GM12865 (cell line): ENCODE results near the gene SLC19A1.

Source experiments
- DNase-seq: peaks from one replicate; pipeline ENCODE4 v3.0.0; 2010; ENCODE audit warnings: low read depth
- H3K4me3 ChIP-seq: 2 replicates; pipeline ENCODE4 v1.5.1; 2011; ENCODE audit warnings: mild to moderate bottlenecking, low read depth, low read length, control low read depth
- TF ChIP-seq, protein P1 (sequence below): IDR thresholded peaks from 2 replicates; pipeline ENCODE4 v1.5.1; 2011; ENCODE audit warnings: low read length, control low read depth, low read depth, inconsistent platforms; ENCODE audit not compliant: insufficient read depth; ENCODE audit errors: missing control alignments

The SLC19A1 gene

DNA sequence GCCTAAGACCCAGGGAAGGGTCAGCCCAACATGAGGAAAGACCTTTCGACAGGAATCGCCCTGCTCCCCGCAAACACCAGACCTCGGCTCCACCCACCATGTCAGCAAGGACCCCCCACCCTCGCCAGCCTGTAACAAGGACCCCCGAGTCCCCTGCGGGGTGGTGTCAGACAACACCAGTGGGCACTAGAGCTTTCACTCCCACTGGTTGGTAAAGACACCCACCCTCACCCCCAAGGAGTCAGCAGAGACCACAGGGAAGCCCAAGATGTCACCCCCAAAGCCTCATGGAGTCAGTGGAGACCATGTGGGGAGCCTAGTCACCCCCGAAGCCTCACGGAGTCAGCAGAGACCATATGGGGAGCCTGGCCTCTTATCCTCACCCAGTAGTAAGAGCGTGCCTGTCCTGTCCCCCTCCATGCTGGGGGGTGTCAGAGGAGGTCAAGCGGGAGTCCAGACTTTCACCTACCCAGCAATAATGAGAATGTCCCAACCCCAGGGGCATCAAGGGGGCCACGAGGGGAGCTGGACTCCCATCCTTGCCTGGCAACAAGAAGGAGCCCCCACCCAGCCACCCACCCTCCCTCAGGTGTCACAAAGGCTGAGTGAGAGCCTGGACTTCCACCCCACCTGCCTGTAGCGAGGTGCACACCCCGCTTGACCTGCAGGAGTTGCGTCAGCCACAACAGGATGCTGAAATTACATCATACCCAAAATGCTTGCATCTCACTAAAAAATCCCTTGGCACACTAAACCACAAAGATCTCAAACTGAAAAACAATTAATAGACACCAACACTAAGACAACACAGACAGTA, 24.8 kb downstream of the SLC19A1 start:
- TF ChIP-seq, protein P1, sequence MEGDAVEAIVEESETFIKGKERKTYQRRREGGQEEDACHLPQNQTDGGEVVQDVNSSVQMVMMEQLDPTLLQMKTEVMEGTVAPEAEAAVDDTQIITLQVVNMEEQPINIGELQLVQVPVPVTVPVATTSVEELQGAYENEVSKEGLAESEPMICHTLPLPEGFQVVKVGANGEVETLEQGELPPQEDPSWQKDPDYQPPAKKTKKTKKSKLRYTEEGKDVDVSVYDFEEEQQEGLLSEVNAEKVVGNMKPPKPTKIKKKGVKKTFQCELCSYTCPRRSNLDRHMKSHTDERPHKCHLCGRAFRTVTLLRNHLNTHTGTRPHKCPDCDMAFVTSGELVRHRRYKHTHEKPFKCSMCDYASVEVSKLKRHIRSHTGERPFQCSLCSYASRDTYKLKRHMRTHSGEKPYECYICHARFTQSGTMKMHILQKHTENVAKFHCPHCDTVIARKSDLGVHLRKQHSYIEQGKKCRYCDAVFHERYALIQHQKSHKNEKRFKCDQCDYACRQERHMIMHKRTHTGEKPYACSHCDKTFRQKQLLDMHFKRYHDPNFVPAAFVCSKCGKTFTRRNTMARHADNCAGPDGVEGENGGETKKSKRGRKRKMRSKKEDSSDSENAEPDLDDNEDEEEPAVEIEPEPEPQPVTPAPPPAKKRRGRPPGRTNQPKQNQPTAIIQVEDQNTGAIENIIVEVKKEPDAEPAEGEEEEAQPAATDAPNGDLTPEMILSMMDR, result no peak
- DNase-seq, result peak; percentile 80
- H3K4me3 ChIP-seq, result no peak overlapping the region

DNA sequence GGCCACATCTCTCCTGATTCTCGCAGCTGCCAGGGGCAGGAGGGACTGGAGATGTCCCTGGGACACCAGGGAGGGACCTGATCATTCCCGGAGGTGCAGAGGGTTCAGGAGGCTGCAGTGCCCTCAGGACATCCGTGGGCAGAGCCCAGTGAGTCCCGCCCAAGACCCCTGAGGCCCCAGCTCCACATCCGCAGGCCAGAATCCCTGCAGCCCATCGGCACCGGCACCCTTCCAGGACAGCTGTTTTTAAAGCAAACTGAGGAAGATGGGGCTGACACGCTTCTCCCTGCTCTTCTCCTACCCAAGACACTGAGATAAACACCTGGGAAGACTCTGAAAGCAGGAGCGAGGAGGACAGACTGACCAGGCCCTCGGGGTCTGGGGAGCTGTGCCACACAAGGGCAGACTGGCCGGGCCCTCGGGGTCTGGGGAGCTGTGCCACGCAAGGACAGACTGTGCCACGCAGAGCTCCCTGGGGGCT, 25.5 kb downstream of the SLC19A1 start:
- no peak overlapping the region for H3K4me3 ChIP-seq
- TF ChIP-seq, protein P1, result no peak
- no peak for DNase-seq

DNA sequence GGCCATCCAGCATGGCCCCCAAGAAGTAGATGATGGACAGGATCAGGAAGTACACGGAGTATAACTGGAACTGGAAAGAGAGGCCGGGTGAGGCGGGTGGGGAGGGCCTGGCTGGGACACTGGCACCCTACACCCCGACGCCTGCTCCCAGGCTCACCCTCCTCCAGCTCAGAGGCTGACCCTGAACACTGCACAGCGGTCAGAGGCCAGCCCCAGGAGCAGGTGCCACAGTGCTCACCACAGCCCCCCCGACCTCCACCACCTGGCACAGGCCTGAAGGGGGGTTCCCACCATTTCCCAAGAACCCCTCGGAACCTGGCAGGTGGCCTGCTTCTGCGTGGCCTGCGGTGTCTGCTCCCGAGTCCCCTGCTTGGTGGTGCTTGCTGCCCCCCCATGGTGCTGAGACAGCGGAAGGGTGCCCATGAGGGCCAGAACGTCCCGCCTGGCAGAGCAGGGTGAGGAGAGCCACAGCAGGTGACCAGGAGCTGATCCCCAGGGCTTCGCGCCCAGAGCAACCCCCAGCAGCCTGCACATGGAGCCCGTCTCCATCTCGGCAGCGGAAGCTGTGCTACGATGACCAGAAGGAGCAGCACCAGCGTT, 26.1 kb downstream of the SLC19A1 start:
- H3K4me3 ChIP-seq, result no peak overlapping the region
- TF ChIP-seq, protein P1, result no peak
- DNase-seq, result no peak

DNA sequence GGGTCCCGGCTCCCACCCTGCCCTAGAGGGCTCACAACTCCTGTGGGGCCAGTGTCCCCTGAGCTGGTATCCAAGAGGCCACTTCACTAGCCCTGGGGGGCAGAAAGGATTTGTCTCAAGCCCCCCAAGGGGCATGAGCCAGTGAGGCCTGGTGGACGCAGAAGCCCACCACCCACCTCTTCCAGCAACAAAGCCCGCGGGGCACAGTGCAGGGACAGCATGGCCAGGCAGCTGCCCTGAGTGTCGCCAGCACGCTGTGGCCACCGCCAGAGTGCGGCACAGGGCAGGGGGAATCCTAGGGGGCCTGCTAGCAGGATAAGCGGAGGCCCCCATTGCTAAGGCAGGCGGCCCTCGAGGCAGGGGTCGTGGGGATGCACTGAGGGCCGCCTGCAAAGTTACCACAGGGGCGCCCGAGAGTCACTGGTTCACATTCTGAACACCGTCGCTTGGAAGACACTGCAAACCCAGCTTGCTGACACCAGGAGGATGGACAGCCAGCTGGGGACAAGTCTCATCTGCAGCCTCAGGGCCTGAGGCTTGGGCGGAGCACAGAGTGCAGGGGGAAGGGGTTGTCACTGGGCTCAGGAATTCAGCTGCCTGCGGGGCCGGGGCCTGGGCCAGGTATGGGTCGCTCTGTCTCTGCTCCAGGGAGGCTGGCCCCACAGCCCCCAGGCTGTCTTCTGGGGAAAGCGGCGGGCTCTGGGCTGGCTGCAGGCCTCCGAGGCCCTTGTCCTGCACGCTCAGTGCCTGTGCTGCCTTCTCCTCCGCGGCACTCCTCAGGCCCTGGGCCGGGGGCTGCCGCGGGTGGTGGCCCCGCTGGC, 26.8 kb downstream of the SLC19A1 start:
- DNase-seq, result no peak
- TF ChIP-seq, protein P1, result no peak
- no peak overlapping the region for H3K4me3 ChIP-seq

DNA sequence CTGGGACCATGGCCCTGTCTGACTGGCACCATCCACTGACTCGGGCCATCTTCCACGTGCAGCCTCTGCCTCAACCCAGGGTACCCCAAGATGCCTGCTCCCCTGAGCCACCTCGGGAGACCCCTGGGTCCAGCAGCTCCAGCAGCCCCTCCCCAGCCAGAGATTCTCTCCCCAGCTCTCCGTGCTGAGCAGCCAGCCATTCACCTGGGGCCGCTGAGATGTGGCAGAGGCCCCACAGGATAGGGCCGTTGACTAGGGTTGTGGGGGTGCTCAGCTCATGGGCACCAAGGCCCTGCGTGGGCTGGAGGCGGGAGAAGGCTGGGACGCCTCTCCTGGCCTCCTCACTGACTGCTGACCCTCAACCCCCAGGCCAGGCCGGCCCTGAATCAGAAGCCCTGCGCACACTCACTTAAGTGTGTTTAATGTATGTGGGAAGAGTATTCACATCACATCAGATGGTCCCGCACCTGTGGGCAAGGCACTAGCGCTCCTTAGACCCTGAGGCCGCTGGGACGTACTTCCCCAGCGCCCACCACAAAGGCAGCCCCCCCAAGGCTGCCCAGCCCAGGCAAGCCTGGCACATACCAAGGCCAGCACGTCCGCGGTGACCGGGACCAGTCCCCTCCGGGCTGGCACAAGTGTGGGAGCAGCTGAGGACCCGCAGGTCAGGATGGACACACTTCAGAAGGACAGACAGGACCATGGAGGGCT, 27.8 kb downstream of the SLC19A1 start:
- DNase-seq, result no peak
- no peak overlapping the region for H3K4me3 ChIP-seq
- TF ChIP-seq, protein P1, result no peak

DNA sequence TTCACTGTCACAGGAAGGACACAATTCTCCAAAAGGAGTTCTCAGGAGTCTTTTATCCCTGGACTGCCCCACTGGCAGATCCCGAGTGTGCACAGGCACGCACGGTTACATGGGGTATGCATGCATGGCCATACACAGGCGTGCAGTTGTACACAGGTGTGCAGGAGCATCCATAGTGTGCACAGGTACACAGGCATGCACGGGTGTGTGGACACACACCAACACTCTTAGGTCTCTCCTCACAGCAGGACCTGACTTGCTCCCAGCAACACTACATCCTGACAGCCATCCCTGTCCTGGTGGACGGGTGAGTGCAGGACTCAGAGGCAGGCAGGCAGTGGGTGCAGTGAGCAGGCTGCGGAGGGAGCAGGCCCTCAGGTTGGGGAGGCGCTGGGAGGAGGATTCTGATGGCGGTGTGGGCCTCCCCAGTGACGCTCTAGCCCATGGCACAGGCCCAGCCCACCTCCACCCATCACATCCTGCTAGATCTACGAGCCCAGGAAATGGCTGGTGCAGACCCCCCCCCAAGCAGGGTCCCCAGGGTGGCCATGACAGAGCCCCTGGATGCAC, 28.4 kb downstream of the SLC19A1 start:
- H3K4me3 ChIP-seq, result no peak overlapping the region
- no peak for DNase-seq
- TF ChIP-seq, protein P1, result no peak
